H54 (cell line): ENCODE results near the gene HK1.
"Not testable (repeated sequence)": the region's sequence is repeated elsewhere in the genome, so short reads cannot be mapped to it uniquely, and the experiment has no call there.

ENCODE experiments used
- DNase-seq: peaks from one replicate; pipeline ENCODE4 v3.0.0; 2011; ENCODE audit warnings: low spot score, mixed read lengths; ENCODE audit not compliant: insufficient read length
- FAIRE-seq: peaks from 3 replicates; lab custom pipeline; 2011; peaks lifted over from hg19 to GRCh38; lab: Jason Lieb, UNC
- POLR2A ChIP-seq: IDR thresholded peaks from 2 replicates; pipeline ENCODE4 v1.6.1; 2011; ENCODE audit warnings: low read depth, mild to moderate bottlenecking, low read length

HK1 gene

GRCh38 chr10:69246036-69246435 lies 32.3 kb upstream of the HK1 start:
- DNase-seq (no peak), FAIRE-seq (no peak)
- TF ChIP-seq POLR2A: no peak

DNA sequence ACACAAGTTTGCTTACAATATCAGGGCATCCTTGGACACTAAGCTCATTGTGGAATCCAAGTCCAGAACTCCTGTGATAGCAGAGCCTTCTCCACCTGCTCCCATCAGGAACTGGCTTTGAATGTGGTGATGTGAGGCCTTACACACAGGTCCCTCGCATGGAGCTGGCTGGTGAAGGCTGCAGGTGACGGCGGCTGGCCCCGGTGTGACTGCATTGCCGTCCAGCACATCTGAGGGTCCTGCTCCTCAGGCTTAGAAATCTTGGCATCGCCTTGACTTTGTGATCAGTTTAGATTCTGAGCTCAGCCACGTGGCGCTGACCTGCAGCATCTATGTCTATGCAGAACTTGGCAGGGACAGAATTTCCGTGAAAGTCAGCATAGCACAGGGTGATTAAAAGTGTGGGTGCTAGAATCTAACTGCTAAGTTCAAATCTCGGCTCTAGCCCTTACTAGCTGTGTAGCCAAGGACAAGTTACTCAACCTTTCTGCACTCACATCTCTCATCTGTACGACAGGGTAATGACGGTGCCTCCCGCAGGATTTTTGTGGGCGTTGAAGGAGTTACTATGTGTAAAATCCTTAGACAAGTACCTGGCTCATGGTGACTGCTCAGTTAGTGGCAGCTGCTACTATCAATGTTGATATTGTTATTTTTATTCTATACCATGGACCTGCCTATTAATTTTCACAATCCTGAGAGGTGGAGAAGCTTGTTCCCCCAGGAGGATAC lies 31.5 kb upstream of the HK1 start:
- no peak for FAIRE-seq

DNA sequence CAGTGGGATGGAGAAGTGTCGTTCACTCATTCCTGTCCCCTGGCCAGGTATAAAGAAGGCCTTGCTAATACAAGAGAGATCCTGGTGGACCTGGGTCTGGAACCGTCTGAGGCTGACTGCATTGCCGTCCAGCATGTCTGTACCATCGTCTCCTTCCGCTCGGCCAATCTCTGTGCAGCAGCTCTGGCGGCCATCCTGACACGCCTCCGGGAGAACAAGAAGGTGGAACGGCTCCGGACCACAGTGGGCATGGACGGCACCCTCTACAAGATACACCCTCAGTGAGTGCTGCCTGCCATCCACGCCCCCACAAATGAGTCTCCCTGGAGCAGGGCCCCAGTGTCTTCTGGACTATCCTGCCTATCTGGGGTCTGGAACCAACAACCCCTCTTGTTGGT lies 31.0 kb upstream of the HK1 start:
- no peak for TF ChIP-seq POLR2A
- DNase-seq (no peak), FAIRE-seq (no peak)

More for the DNA sequence above, 31.5 kb upstream of the HK1 start:
- TF ChIP-seq POLR2A: no peak
- no peak for DNase-seq

DNA sequence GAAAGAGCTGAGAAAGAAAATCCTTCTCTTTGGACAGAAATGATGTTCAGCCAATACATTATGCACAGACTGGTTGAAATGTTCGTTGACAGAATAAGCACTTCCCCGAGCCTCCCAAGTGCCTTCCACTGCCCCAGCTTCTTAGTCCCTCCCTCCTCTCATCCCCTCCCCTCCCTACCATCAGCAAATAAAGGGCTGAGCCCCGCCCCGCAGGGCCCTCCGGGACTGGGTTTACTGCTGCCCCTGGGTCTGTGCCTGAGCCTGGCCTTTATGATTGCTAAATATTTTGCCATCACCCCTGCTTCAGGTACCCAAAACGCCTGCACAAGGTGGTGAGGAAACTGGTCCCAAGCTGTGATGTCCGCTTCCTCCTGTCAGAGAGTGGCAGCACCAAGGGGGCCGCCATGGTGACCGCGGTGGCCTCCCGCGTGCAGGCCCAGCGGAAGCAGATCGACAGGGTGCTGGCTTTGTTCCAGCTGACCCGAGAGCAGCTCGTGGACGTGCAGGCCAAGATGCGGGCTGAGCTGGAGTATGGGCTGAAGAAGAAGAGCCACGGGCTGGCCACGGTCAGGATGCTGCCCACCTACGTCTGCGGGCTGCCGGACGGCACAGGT lies 30.1 kb upstream of the HK1 start:
- FAIRE-seq (no peak), DNase-seq (no peak)
- TF ChIP-seq POLR2A: no peak

- TF ChIP-seq POLR2A: no peak
- FAIRE-seq (no peak), DNase-seq (no peak)
These were observed 28.3 kb upstream of the HK1 start for GRCh38 chr10:69250041-69250440.

GRCh38 chr10:69251417-69251816 lies 26.9 kb upstream of the HK1 start:
- FAIRE-seq: not testable (repeated sequence)

GRCh38 chr10:69253171-69253570 lies 25.1 kb upstream of the HK1 start:
- no peak for TF ChIP-seq POLR2A
- FAIRE-seq: no peak

More at GRCh38 chr10:69251417-69251816, 26.9 kb upstream of the HK1 start:
- DNase-seq: not testable (repeated sequence)

DNA sequence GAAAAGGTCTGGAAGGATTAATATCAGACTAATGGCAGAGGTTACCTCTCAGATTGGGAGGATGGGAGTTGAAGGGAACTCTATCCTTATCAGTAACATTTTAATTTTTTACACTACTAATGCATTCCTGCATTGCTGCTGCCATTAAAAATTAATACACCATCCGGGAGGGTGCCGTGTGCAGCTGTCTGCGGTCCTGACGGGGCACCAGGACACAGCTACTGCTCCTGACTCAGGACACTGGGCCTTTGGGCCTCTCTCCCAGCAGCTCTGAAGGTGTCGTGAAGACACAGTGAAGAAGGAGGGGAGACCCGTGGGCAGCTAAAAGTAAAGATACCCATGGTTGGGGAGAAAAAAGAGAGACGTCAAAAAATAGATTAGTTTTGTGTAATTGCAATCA lies 23.4 kb upstream of the HK1 start:
- FAIRE-seq (no peak), DNase-seq (no peak)
- TF ChIP-seq POLR2A: no peak

More at GRCh38 chr10:69253171-69253570, 25.1 kb upstream of the HK1 start:
- no peak for DNase-seq

GRCh38 chr10:69259547-69260243 lies 18.6 kb upstream of the HK1 start:
- DNase-seq: no peak
- no peak for TF ChIP-seq POLR2A
- no peak for FAIRE-seq

GRCh38 chr10:69261184-69261583 lies 17.1 kb upstream of the HK1 start:
- DNase-seq: no peak
- no peak for TF ChIP-seq POLR2A
- FAIRE-seq: no peak

- TF ChIP-seq POLR2A: no peak
- FAIRE-seq (no peak), DNase-seq (no peak)
These were observed 16.0 kb upstream of the HK1 start for GRCh38 chr10:69262292-69262751.

DNA sequence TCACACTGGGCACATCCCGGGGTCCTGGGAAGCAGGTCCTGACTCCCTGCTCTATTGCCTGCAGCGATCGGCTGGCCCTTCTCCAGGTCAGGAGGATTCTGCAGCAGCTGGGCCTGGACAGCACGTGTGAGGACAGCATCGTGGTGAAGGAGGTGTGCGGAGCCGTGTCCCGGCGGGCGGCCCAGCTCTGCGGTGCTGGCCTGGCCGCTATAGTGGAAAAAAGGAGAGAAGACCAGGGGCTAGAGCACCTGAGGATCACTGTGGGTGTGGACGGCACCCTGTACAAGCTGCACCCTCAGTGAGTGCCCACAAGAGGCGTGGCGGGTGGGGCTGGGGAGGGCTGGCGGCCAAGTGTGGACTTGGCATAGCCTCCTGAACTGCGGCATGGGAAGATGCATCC lies 12.8 kb upstream of the HK1 start:
- FAIRE-seq (no peak), DNase-seq (no peak)
- TF ChIP-seq POLR2A: no peak

DNA sequence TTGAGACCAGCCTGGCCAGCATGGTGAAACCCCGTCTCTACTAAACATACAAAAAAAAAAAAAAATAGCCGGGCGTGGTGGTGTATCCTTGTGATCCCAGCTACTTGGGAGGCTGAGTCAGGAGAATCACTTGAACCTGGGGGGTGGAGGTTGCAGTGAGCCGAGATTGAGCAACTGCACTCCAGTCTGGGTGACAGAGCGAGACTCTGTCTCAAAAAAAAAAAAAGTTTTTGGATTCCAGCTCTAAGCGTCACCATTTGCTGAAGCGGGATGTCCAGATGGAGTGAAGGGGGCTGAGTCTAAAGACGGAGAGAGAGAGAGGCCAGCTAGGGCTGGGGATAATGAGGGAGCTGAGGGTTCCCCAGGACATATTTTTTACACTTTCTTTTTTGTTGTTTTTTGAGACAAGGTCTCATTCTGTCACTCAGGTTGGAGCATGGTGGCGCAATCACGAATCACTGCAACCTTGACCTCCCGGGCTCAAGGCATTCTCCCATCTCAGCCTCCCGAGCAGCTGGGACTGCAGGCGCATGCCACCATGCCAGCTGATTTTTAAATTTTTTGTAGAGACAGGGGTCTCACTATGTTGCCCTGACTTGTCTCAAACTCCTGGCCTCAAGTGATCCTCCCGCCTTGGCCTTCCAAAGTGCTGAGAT lies 9.4 kb upstream of the HK1 start:
- DNase-seq (no peak), FAIRE-seq (no peak)
- TF ChIP-seq POLR2A: no peak

GRCh38 chr10:69269761-69270160 lies 8.5 kb upstream of the HK1 start:
- DNase-seq (no peak), FAIRE-seq (no peak)
- TF ChIP-seq POLR2A: no peak
